Endodermal cell (in vitro differentiated cells): ENCODE measurements around the gene CCND1. TPM values are rescaled to one million over a fixed set of nuclear protein-coding genes. Genes with fewer than 3 reads are reported as not detected.
A peak's percentile ranks its signal among the peaks of the same experiment; 100 is the strongest.

Experiments
- DNase-seq: peaks from one replicate; pipeline ENCODE4 v3.0.0-alpha.2; 2017
- H3K27ac ChIP-seq: 2 replicates; pipeline ENCODE4 v1.5.1; 2013; ENCODE audit warnings: mild to moderate bottlenecking, low read depth, low read length, moderate library complexity
- H3K27me3 ChIP-seq: 2 replicates; pipeline ENCODE4 v1.6.1; 2013; ENCODE audit warnings: mild to moderate bottlenecking, low read length, moderate library complexity; ENCODE audit not compliant: insufficient read depth, control insufficient read depth, poor library complexity, severe bottlenecking
- H3K36me3 ChIP-seq: 2 replicates; pipeline ENCODE4 v1.7.0; 2013; ENCODE audit warnings: mild to moderate bottlenecking, low read length, moderate library complexity; ENCODE audit not compliant: control insufficient read depth, insufficient read depth
- H3K4me1 ChIP-seq: one replicate; pipeline ENCODE4 v1.7.0; 2013; ENCODE audit warnings: low read length; ENCODE audit not compliant: control insufficient read depth, insufficient read depth
- H3K4me3 ChIP-seq: 2 replicates; pipeline ENCODE4 v1.5.1; 2013; ENCODE audit warnings: mild to moderate bottlenecking, low read length, moderate library complexity
- H3K9ac ChIP-seq: 2 replicates; pipeline ENCODE4 v1.6.1; 2013; ENCODE audit warnings: mild to moderate bottlenecking, low read length, moderate library complexity; ENCODE audit not compliant: poor library complexity, severe bottlenecking; ENCODE audit errors: extremely low read depth
- H3K9me3 ChIP-seq: 2 replicates; pipeline ENCODE4 v1.6.1; 2013; ENCODE audit warnings: mild to moderate bottlenecking, low read length, moderate library complexity; ENCODE audit not compliant: control insufficient read depth
- H3K27ac Mint-ChIP-seq: 2 replicates; pipeline ENCODE4 v1.8.0; 2020; ENCODE audit warnings: mixed read lengths
- H3K27me3 Mint-ChIP-seq: 2 replicates; pipeline ENCODE4 v1.8.0; 2021; ENCODE audit warnings: mild to moderate bottlenecking, mixed read lengths; ENCODE audit not compliant: insufficient read depth
- H3K36me3 Mint-ChIP-seq: 2 replicates; pipeline ENCODE4 v1.8.0; 2020; ENCODE audit warnings: low read depth, mixed read lengths
- H3K4me1 Mint-ChIP-seq: 2 replicates; pipeline ENCODE4 v1.8.0; 2020; ENCODE audit warnings: mixed read lengths
- H3K4me3 Mint-ChIP-seq: 2 replicates; pipeline ENCODE4 v1.8.0; 2020; ENCODE audit warnings: mild to moderate bottlenecking, moderate library complexity, mixed read lengths
- H3K9me3 Mint-ChIP-seq: 2 replicates; pipeline ENCODE4 v1.8.0; 2020; ENCODE audit warnings: mild to moderate bottlenecking, mixed read lengths
- CTCF ChIP-seq: fragments of 200-600 bp; sonication (generic); conservative IDR thresholded peaks from 2 replicates; pipeline ENCODE4 v1.5.0; 2021; ENCODE audit warnings: antibody characterized with exemption, mild to moderate bottlenecking
- WGBS, 2 experiments: methylation state at CpG; one replicate each; pipeline versions ENCODE4 v1.1.5 to v1.1.7; 2013; ENCODE audit warnings: missing lambda C conversion rate in 2 of 2, mixed read lengths in 1 of 2; ENCODE audit not compliant: insufficient coverage in 1 of 2, insufficient read length in 1 of 2; 5-methylcytosine and 5-hydroxymethylcytosine counted together
- total RNA-seq, 2 donors: library from RNA; stranded (reverse); fragmentation: NEBNext Ultra II Directional in 1 of 2; extraction: Animal tissue kit (Norgen Biotek cat#: 25700) in 1 of 2; gene quantifications; 2 replicates in 1 of 2; 3 replicates in 1 of 2; pipeline ENCODE4 v1.2.1, GENCODE V29; 2021

CCND1 gene
- total RNA-seq, 2 donors from 2014 or later = 65.7 to 214 TPM

GRCh38 chr11:69662021-69662698, 21.2 kb downstream of the CCND1 start:
- Mint-ChIP-seq H3K27me3 (no peaks in the 10 kb centered on the region), H3K4me1 (peaks cover 14% of the 10 kb centered on the region), H3K27ac (peak overlapping the region; percentile 63), H3K4me3 (no peak overlapping the region), H3K36me3 (peaks cover 33% of the 10 kb centered on the region), H3K9me3 (no peaks in the 10 kb centered on the region)
- Histone ChIP-seq H3K4me1 (peaks cover 5% of the 10 kb centered on the region), H3K36me3 (peaks cover 18% of the 10 kb centered on the region), H3K4me3 (no peak overlapping the region), H3K9me3 (no peaks in the 10 kb centered on the region), H3K9ac (no peak overlapping the region), H3K27ac (no peak overlapping the region), H3K27me3 (no peaks in the 10 kb centered on the region)
- peak; percentile 75 for DNase-seq
- WGBS, 2 experiments = 90 to 92% methylated on average over 16 of the region's 16 CpGs
- peak; percentile 69 for TF ChIP-seq CTCF

- no peaks in the 10 kb centered on the region for H3K27me3 Mint-ChIP-seq
- H3K27ac ChIP-seq = no peak overlapping the region
- H3K27ac Mint-ChIP-seq = no peak overlapping the region
- peaks cover 38% of the 10 kb centered on the region for H3K36me3 Mint-ChIP-seq
- no peaks in the 10 kb centered on the region for H3K27me3 ChIP-seq
- peak; percentile 39 for DNase-seq
- H3K4me1 ChIP-seq = peaks cover 5% of the 10 kb centered on the region
- H3K9me3 Mint-ChIP-seq = no peaks in the 10 kb centered on the region
- 89 to 90% methylated on average over 8 to 13 of the region's 13 CpGs for WGBS, 2 experiments
- no peak overlapping the region for H3K9ac ChIP-seq
- TF ChIP-seq CTCF = no peak
- H3K4me3 ChIP-seq = no peak overlapping the region
- no peak overlapping the region for H3K4me3 Mint-ChIP-seq
- peaks cover 10% of the 10 kb centered on the region for H3K4me1 Mint-ChIP-seq
- no peaks in the 10 kb centered on the region for H3K9me3 ChIP-seq
- H3K36me3 ChIP-seq = peaks cover 25% of the 10 kb centered on the region
Observed at GRCh38 chr11:69662806-69663205, 21.9 kb downstream of the CCND1 start.

DNA sequence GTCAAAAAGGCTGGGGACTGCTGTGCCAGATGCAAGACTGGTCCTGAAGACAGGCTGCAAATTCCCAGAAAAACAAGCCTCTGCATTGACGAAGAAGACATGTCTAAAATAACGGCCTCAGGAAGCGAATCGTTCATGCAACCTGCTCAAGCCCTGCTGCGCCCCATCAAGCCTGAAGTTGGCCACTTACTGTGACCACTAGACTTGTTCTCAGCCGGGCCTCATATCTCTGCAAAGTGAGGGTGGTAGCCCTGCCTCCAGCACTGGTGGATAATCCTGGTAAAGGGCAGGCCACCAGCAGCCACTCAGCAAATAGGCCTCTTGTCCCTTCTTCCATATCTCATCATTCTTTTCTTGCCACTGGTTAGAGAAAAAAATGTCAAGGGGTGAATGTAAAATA, 22.4 kb downstream of the CCND1 start:
- Mint-ChIP-seq H3K27ac (no peak overlapping the region), H3K9me3 (no peaks in the 10 kb centered on the region), H3K36me3 (peaks cover 43% of the 10 kb centered on the region), H3K4me3 (no peak overlapping the region), H3K4me1 (peaks cover 8% of the 10 kb centered on the region), H3K27me3 (no peaks in the 10 kb centered on the region)
- Histone ChIP-seq H3K27ac (no peak overlapping the region), H3K36me3 (peaks cover 30% of the 10 kb centered on the region), H3K27me3 (no peaks in the 10 kb centered on the region), H3K4me3 (no peak overlapping the region), H3K9ac (no peak overlapping the region), H3K9me3 (no peaks in the 10 kb centered on the region), H3K4me1 (peaks cover 5% of the 10 kb centered on the region)
- TF ChIP-seq CTCF = no peak
- DNase-seq = peak; percentile 30
- 93 to 95% methylated on average over 5 to 6 of the region's 6 CpGs for whole genome bisulfite sequencing, 2 experiments
